H9 (cell line): ENCODE measurements around the gene KIAA1549. TPM values are rescaled to one million over a fixed set of nuclear protein-coding genes. Genes with fewer than 3 reads are reported as not detected.
"Not testable (repeated sequence)": the region's sequence is repeated elsewhere in the genome, so short reads cannot be mapped to it uniquely, and the experiment has no call there.

ENCODE experiments used
- DNase-seq: peaks from one replicate; pipeline ENCODE4 v3.0.0-alpha.2; 2017
- H2AFZ ChIP-seq: one replicate; pipeline ENCODE4 v1.6.1; 2013; ENCODE audit warnings: mild to moderate bottlenecking, low read length, control low read depth, moderate library complexity
- H2AK5ac ChIP-seq: 2 replicates; pipeline ENCODE4 v1.6.1; 2013; ENCODE audit warnings: low read length, control low read depth, mixed read lengths; ENCODE audit not compliant: insufficient read length
- H2BK120ac ChIP-seq: one replicate; pipeline ENCODE4 v1.6.1; 2013; ENCODE audit warnings: low read depth, mild to moderate bottlenecking, low read length, control low read depth, inconsistent platforms; ENCODE audit not compliant: poor library complexity, severe bottlenecking
- H2BK12ac ChIP-seq: 2 replicates; pipeline ENCODE4 v1.6.1; 2013; ENCODE audit warnings: low read length, control low read depth, mixed read lengths, low read depth; ENCODE audit not compliant: insufficient read length
- H2BK15ac ChIP-seq: 2 replicates; pipeline ENCODE4 v1.6.1; 2013; ENCODE audit warnings: low read depth, low read length, control low read depth
- H2BK20ac ChIP-seq: one replicate; pipeline ENCODE4 v1.6.1; 2013; ENCODE audit warnings: low read depth, mild to moderate bottlenecking, low read length, control low read depth, inconsistent platforms; ENCODE audit not compliant: poor library complexity, severe bottlenecking
- H2BK5ac ChIP-seq: 2 replicates; pipeline ENCODE4 v1.6.1; 2013; ENCODE audit warnings: low read length, control low read depth, mixed read lengths; ENCODE audit not compliant: insufficient read length
- H3K14ac ChIP-seq: 2 replicates; pipeline ENCODE4 v1.6.1; 2013; ENCODE audit warnings: low read length, control low read depth; ENCODE audit not compliant: insufficient read depth
- H3K18ac ChIP-seq: 2 replicates; pipeline ENCODE4 v1.6.1; 2013; ENCODE audit warnings: low read depth, mild to moderate bottlenecking, mixed read lengths, low read length, control low read depth; ENCODE audit not compliant: insufficient read length
- H3K23ac ChIP-seq: 2 replicates; pipeline ENCODE4 v1.6.1; 2013; ENCODE audit warnings: low read length, control low read depth, mixed read lengths, low read depth; ENCODE audit not compliant: insufficient read length
- H3K23me2 ChIP-seq: 2 replicates; pipeline ENCODE4 v1.6.1; 2013; ENCODE audit warnings: low read depth, mild to moderate bottlenecking, mixed read lengths, low read length, control low read depth; ENCODE audit not compliant: insufficient read length, poor library complexity, severe bottlenecking
- H3K27ac ChIP-seq: 2 replicates; pipeline ENCODE4 v1.5.1; 2013; ENCODE audit warnings: low read length, control low read depth, mixed read lengths, low read depth; ENCODE audit not compliant: insufficient read length
- H3K27me3 ChIP-seq: 2 replicates; pipeline ENCODE4 v1.6.1; 2013; ENCODE audit warnings: low read length, control low read depth, inconsistent platforms; ENCODE audit not compliant: insufficient read depth
- H3K4ac ChIP-seq: 2 replicates; pipeline ENCODE4 v1.6.1; 2013; ENCODE audit warnings: low read depth, mild to moderate bottlenecking, control low read depth, inconsistent platforms, low read length, moderate library complexity
- H3K4me1 ChIP-seq: 2 replicates; pipeline ENCODE4 v1.6.1; 2013; ENCODE audit warnings: low read length, control low read depth, inconsistent platforms; ENCODE audit not compliant: insufficient read depth
- H3K4me2 ChIP-seq: 2 replicates; pipeline ENCODE4 v1.6.1; 2013; ENCODE audit warnings: low read length, control low read depth, mixed read lengths; ENCODE audit not compliant: insufficient read length, insufficient read depth
- H3K56ac ChIP-seq: 2 replicates; pipeline ENCODE4 v1.6.1; 2013; ENCODE audit warnings: low read depth, mild to moderate bottlenecking, mixed read lengths, low read length, control low read depth; ENCODE audit not compliant: insufficient read length
- H3K79me1 ChIP-seq: 2 replicates; pipeline ENCODE4 v1.6.1; 2013; ENCODE audit warnings: low read depth, mild to moderate bottlenecking, moderate library complexity, low read length, control low read depth, inconsistent platforms; ENCODE audit not compliant: insufficient read depth, poor library complexity, severe bottlenecking
- H3K79me2 ChIP-seq: 2 replicates; pipeline ENCODE4 v1.6.1; 2013; ENCODE audit warnings: low read length, control low read depth, inconsistent platforms; ENCODE audit not compliant: insufficient read depth
- H3K9ac ChIP-seq: 2 replicates; pipeline ENCODE4 v1.6.1; 2013; ENCODE audit warnings: low read length, control low read depth, mixed read lengths; ENCODE audit not compliant: insufficient read length; ENCODE audit errors: extremely low read depth
- H3K9me3 ChIP-seq: one replicate; pipeline ENCODE4 v1.6.1; 2013; ENCODE audit warnings: low read depth, low read length, inconsistent platforms; ENCODE audit not compliant: control insufficient read depth
- H3T11ph ChIP-seq: one replicate; pipeline ENCODE4 v1.6.1; 2013; ENCODE audit warnings: mild to moderate bottlenecking, low read length, control low read depth, inconsistent platforms
- H4K20me1 ChIP-seq: one replicate; pipeline ENCODE4 v1.6.1; 2013; ENCODE audit not compliant: control insufficient read depth, insufficient read length, insufficient read depth
- H4K5ac ChIP-seq: 2 replicates; pipeline ENCODE4 v1.6.1; 2013; ENCODE audit warnings: low read depth, mild to moderate bottlenecking, mixed read lengths, low read length, control low read depth; ENCODE audit not compliant: insufficient read length
- H4K8ac ChIP-seq: replicated peaks from 2 replicates; pipeline ENCODE4 v1.6.1; 2013; ENCODE audit warnings: low read length, control low read depth, mixed read lengths, low read depth; ENCODE audit not compliant: insufficient read length
- H4K91ac ChIP-seq: 2 replicates; pipeline ENCODE4 v1.6.1; 2013; ENCODE audit warnings: low read depth, mild to moderate bottlenecking, moderate library complexity, mixed read lengths, low read length, control low read depth; ENCODE audit not compliant: insufficient read length
- H3K27ac Mint-ChIP-seq, 3 experiments: 2 replicates in 2 of 3; 3 replicates in 1 of 3; pipeline ENCODE4 v1.8.0; 2020 to 2021; ENCODE audit warnings: mixed read lengths in 3 of 3, mild to moderate bottlenecking in 1 of 3, moderate library complexity in 1 of 3
- H3K27me3 Mint-ChIP-seq: 2 replicates; pipeline ENCODE4 v1.8.0; 2021; ENCODE audit warnings: low read depth, mild to moderate bottlenecking, moderate library complexity, mixed read lengths
- H3K36me3 Mint-ChIP-seq, 3 experiments: 2 replicates in 2 of 3; 3 replicates in 1 of 3; pipeline ENCODE4 v1.8.0; 2020 to 2021; ENCODE audit warnings: low read depth in 3 of 3, mixed read lengths in 3 of 3; ENCODE audit not compliant: insufficient read depth in 1 of 3
- H3K4me1 Mint-ChIP-seq, 2 experiments: 2 replicates each; pipeline ENCODE4 v1.8.0; 2020; ENCODE audit warnings: mixed read lengths in 2 of 2
- H3K4me3 Mint-ChIP-seq, 2 experiments: 2 replicates in 1 of 2; 3 replicates in 1 of 2; pipeline ENCODE4 v1.8.0; 2020 to 2021; ENCODE audit warnings: mild to moderate bottlenecking in 2 of 2, mixed read lengths in 2 of 2, moderate library complexity in 1 of 2
- H3K9me3 Mint-ChIP-seq, 2 experiments: 2 replicates in 1 of 2; 3 replicates in 1 of 2; pipeline ENCODE4 v1.8.0; 2020; ENCODE audit warnings: mild to moderate bottlenecking in 2 of 2, mixed read lengths in 2 of 2, moderate library complexity in 1 of 2
- WGBS: extraction: QIAGEN DNeasy Blood & Tissue Kit; methylation state at CpG from one replicate; pipeline ENCODE4 v1.1.7; 2013; ENCODE audit warnings: missing lambda C conversion rate, low lambda C conversion rate, mixed read lengths; ENCODE audit not compliant: insufficient read length; ENCODE audit errors: extremely low coverage; 5-methylcytosine and 5-hydroxymethylcytosine counted together
- total RNA-seq: library from RNA; stranded (reverse); gene quantifications from 2 replicates; pipeline ENCODE4 v1.2.1, GENCODE V29; 2021
- TF ChIP-seq, protein P1 (sequence below): fragments of 200-600 bp; sonication (generic); conservative IDR thresholded peaks from 3 replicates; pipeline ENCODE4 v1.8.0; 2021; ENCODE audit warnings: antibody characterized with exemption, mild to moderate bottlenecking

The KIAA1549 gene
- total RNA-seq, 1 experiment from 2014 or later = 11.9 TPM

DNA sequence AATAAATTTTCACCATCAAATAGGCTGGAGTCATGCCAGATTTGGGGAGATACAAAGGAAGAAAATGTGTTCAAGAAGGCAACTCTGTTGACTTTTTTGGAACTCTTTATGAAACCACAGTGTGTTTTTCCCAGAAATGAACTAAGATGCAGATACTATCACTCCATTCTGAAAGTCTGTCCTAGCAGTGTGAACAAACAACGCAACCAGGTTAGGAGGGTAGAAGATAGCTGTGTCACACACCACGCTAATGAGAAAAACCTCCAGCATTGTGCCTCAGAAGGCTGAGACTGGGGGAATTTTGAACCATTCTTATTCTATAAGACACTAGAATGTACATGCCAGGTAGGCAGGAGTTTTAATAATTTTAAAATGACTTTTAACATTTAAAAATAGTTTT, 167.2 kb downstream of the KIAA1549 start:
- H2BK5ac ChIP-seq = no peak overlapping the region
- no peak overlapping the region for H3K23ac ChIP-seq
- no peaks in the 10 kb centered on the region for H3K9me3 Mint-ChIP-seq
- H3K18ac ChIP-seq = no peak overlapping the region
- H3K9me3 ChIP-seq = no peaks in the 10 kb centered on the region
- no peak overlapping the region for H3K14ac ChIP-seq
- H4K5ac ChIP-seq = no peak overlapping the region
- no peaks in the 10 kb centered on the region for H4K20me1 ChIP-seq
- no peak overlapping the region for H4K91ac ChIP-seq
- no peaks in the 10 kb centered on the region for H3K79me2 ChIP-seq
- WGBS = no CpG with 5 or more reads among the region's 2 CpGs
- no peaks in the 10 kb centered on the region for H3K79me1 ChIP-seq
- no peak overlapping the region for H2BK20ac ChIP-seq
- no peak overlapping the region for H2BK15ac ChIP-seq
- H3K9ac ChIP-seq = no peak overlapping the region
- no peaks in the 10 kb centered on the region for H3K36me3 Mint-ChIP-seq
- H3K27ac ChIP-seq = no peak overlapping the region
- no peaks in the 10 kb centered on the region for H3K4me1 ChIP-seq
- TF ChIP-seq, protein P1, sequence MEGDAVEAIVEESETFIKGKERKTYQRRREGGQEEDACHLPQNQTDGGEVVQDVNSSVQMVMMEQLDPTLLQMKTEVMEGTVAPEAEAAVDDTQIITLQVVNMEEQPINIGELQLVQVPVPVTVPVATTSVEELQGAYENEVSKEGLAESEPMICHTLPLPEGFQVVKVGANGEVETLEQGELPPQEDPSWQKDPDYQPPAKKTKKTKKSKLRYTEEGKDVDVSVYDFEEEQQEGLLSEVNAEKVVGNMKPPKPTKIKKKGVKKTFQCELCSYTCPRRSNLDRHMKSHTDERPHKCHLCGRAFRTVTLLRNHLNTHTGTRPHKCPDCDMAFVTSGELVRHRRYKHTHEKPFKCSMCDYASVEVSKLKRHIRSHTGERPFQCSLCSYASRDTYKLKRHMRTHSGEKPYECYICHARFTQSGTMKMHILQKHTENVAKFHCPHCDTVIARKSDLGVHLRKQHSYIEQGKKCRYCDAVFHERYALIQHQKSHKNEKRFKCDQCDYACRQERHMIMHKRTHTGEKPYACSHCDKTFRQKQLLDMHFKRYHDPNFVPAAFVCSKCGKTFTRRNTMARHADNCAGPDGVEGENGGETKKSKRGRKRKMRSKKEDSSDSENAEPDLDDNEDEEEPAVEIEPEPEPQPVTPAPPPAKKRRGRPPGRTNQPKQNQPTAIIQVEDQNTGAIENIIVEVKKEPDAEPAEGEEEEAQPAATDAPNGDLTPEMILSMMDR = no peak
- no peak overlapping the region for H3K56ac ChIP-seq
- H2AK5ac ChIP-seq = no peak overlapping the region
- no peak overlapping the region for H3K27ac Mint-ChIP-seq
- no peak overlapping the region for H2BK12ac ChIP-seq
- H3K27me3 ChIP-seq = no peaks in the 10 kb centered on the region
- no peaks in the 10 kb centered on the region for H3K23me2 ChIP-seq
- H3K4ac ChIP-seq = no peak overlapping the region
- H3T11ph ChIP-seq = no peak overlapping the region
- H3K27me3 Mint-ChIP-seq = no peaks in the 10 kb centered on the region; the same call in 1 of the 2 replicates
- no peak overlapping the region for H2BK120ac ChIP-seq
- no peak for DNase-seq
- no peak overlapping the region for H2AFZ ChIP-seq
- no peak overlapping the region for H3K4me2 ChIP-seq
- H4K8ac ChIP-seq = no peak overlapping the region
- no peak overlapping the region for H3K4me3 Mint-ChIP-seq
- H3K4me1 Mint-ChIP-seq = no peaks in the 10 kb centered on the region

GRCh38 chr7:138811327-138811726, 169.9 kb downstream of the KIAA1549 start:
- not testable (repeated sequence) for H3K23me2 ChIP-seq, H3K14ac ChIP-seq, H3K18ac ChIP-seq, H2BK5ac ChIP-seq, H3K56ac ChIP-seq, DNase-seq, H3K9ac ChIP-seq, H2AK5ac ChIP-seq, H3K27me3 ChIP-seq, H3K4me1 ChIP-seq, H3T11ph ChIP-seq, H3K79me2 ChIP-seq, H4K91ac ChIP-seq, H3K27ac Mint-ChIP-seq, H4K5ac ChIP-seq, H3K9me3 ChIP-seq, H3K36me3 Mint-ChIP-seq, H3K9me3 Mint-ChIP-seq, H3K4ac ChIP-seq, H3K4me1 Mint-ChIP-seq, H4K20me1 ChIP-seq, H3K23ac ChIP-seq, H2BK15ac ChIP-seq, H2BK12ac ChIP-seq, H3K4me3 Mint-ChIP-seq, H4K8ac ChIP-seq, H3K27me3 Mint-ChIP-seq, H2BK20ac ChIP-seq, H2AFZ ChIP-seq, H3K4me2 ChIP-seq, H3K27ac ChIP-seq, H2BK120ac ChIP-seq, H3K79me1 ChIP-seq
- no CpG with 5 or more reads among the region's 2 CpGs for WGBS
